NCI-H446 treated with DMSO at 0.1 percent for 48 hours (cell line): ENCODE measurements around the gene MTCH1.

Experiments used
- DNase-seq: peaks from one replicate; lab custom pipeline; 2025; lab: John Stamatoyannopoulos, UW

MTCH1 gene

DNA sequence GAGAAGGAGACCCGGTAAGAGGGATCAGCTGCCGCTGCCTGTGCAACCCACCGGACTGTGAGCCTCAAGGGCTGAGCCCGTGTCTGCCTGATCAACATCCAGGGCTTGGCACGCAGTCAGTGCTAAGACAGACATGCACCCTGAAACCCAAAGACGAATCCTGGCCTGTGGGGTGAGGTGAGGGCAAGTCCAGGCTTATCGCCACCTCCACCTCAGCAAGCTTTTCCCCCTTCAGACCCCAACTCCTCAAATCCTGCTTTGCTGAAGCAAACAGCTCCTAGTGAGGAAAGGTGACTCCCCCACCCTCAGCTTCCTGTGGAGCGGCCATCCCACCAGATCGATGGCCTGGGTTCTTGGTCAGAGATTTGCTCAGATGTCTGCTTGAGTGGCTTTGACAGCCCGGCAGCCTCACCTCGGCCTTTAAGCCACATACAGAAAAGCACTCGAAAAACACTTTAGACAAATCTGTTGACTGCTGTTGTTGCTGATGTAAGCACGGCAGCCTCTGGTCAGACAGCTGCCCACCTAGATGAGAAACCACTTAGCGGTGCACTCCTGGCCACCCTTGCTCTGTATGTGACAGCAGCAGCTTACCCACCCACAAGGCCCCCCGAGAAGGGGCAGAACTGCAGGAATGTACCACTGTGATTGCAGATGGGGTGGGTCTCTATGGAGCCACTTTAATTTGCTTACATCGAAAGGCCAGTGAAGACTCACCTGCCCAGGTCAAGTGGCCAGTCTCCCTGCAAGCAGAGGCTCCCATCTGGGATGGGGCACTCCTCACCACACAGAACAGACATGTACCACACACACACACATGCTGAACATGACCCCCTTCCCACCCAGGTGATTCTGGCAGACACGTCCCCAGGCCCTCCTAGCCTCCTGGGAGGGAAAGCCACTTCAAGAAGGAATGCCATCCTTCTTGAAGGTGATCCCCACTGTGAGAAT lies 14.8 kb downstream of the MTCH1 start:
- DNase-seq: no peak

DNA sequence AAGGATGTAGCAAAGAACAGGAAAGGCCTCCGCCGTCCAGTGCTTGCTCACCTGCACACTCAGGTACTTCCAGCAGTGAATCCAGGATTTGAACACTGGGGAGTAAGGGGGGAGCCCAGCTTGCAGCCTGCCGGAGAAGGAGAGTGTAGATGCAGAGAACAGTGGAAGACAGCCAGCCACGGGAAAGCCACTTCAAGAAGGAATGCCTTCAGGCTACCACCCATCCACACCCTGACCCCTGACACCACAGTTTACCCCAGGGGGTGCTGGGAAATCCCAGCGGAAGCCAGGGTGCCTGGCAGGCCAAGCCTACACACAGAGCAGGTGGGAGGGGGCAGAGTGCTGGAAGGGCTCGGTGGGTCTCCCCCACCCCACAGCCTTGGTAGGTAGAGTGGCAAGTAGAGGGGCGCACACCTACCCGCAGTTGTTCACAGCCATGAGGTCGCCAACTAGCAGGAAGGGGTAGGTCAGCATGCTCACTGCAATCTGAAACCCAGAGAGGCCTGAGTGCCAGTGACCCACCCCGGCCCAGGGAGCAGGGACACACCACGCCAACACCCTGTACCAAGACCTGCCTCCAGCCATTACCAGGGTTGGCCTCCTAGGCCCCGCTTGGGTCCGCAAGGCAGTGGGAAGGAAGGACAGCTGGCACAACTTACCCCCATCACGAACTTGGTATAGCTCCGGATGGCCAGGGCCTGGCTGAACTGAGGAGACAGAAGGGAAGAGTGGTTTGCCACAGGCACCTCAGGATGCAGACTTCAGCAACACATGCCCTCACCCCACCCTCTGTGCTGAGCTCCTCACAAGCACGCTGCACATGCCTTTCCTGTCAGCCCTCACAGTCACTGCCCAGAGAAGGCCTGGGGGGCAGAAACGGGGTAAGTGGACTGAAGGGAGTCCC lies 15.8 kb downstream of the MTCH1 start:
- no peak for DNase-seq

DNA sequence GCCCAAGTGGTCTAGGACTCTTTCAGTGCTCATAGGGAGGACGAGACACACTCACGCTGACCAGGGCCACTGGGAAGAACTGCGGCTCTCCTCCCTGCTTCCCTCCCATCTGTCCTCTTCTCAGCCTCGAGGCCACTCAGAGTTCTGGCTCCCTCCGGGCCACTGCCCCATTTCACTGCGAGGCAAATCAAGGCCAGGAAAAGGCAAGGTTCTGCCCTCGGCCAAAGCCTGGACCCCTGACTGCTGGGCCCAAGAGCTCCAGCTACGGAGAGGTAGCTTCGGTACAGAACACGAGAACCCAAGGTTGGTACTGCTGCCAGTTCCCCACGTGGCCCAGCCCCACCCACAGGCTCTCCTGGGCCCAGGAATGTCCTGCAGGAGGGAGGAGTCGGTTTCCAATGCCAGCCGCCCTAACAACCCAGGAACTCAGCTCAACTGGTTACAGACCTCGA lies 16.7 kb downstream of the MTCH1 start:
- DNase-seq: no peak

DNA sequence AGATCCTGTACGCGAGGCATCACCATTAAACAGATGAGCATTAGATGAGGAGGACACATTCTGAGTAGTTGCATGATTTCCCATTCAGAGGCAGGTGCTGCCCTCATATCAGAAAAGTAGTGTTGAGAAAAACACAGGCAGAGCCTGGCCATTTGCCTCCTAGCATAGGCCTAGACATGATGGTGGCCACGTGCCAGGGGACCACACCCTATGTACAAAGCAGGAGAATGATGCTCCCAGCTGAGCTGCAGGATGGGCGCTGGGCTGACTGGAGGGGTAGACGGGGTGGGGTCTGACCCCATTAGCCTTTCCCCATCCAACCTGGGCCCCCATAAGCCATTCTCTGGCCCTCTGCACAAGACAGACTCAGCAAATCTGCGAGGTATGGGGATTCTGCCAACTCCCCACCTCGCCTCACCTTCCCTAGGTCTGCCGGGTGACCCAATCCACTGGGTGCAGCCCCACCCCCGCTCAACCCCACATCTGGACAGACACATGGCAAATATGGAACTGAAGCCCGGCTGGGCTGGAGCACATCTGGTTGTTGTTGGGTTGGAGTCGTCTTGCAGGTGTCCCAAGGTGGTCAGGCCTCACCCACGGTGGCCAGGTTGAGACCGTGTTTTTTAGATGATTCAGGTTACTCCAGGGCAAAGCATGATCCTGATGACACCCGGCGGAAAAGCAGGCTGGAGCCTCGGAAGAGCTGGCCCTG lies 17.6 kb downstream of the MTCH1 start:
- no peak for DNase-seq

GRCh38 chr6:36967757-36968156 lies 18.2 kb downstream of the MTCH1 start:
- no peak for DNase-seq

GRCh38 chr6:36967301-36967700 lies 18.7 kb downstream of the MTCH1 start:
- DNase-seq: no peak

GRCh38 chr6:36964908-36965307 lies 21.1 kb downstream of the MTCH1 start:
- no peak for DNase-seq

DNA sequence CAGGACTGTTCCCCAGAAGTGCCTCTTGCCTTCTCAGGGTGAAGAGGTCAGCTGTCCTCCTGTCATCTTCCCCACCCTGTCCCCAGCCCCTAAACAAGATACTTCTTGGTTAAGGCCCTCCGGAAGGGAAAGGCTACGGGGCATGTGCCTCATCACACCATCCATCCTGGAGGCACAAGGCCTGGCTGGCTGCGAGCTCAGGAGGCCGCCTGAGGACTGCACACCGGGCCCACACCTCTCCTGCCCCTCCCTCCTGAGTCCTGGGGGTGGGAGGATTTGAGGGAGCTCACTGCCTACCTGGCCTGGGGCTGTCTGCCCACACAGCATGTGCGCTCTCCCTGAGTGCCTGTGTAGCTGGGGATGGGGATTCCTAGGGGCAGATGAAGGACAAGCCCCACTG lies 21.6 kb downstream of the MTCH1 start:
- no peak for DNase-seq

- DNase-seq: no peak
Observed at GRCh38 chr6:36963451-36964290, 22.3 kb downstream of the MTCH1 start.

GRCh38 chr6:36962874-36963273 lies 23.1 kb downstream of the MTCH1 start:
- DNase-seq: peak; percentile 12

DNA sequence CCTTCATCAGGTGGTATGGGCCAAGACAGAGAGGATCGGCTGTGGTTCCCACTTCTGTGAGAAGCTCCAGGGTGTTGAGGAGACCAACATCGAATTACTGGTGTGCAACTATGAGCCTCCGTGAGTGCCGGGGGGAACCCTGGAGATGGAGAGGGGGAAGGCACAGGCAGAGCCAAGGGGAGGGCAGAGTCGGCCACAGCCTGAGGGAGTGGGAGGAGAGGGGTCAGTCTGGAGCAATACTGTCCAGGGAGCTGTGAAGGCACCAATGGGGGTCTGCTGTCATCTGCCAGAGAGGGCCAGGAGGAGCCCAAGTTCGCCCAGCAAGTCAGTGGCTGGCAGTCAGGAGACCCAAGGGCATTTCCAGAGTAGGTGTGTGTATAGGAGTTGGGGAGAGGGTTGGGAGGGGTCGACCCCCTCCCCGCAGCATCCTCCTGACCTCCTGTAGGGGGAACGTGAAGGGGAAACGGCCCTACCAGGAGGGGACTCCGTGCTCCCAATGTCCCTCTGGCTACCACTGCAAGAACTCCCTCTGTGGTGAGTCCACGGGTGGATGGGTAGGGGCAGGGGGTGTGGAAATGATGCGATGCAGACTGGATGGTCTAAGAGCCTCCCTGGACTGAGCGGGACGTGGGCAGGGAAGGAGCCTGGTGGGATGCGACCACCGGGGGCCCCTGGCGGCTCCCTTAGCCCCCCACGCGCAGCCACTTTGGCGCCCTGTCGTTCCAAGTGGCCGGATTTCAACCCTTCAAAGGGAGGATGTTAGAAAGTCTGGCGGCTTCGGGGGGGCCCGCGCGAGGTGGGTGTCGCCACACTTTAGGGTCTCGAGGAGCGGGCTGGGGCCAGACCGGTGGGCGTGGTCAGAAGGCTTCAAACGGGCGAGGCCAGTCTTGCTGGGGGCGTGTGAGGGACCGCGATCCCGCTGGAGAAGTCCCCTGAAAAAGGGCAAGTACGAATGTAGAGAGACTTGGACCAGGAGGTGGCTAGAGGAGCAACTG lies 24.3 kb downstream of the MTCH1 start:
- no peak for DNase-seq

GRCh38 chr6:36959555-36960250 lies 26.3 kb downstream of the MTCH1 start:
- no peak for DNase-seq

- DNase-seq: no peak
Observed at GRCh38 chr6:36958775-36959554, 27.0 kb downstream of the MTCH1 start.

DNA sequence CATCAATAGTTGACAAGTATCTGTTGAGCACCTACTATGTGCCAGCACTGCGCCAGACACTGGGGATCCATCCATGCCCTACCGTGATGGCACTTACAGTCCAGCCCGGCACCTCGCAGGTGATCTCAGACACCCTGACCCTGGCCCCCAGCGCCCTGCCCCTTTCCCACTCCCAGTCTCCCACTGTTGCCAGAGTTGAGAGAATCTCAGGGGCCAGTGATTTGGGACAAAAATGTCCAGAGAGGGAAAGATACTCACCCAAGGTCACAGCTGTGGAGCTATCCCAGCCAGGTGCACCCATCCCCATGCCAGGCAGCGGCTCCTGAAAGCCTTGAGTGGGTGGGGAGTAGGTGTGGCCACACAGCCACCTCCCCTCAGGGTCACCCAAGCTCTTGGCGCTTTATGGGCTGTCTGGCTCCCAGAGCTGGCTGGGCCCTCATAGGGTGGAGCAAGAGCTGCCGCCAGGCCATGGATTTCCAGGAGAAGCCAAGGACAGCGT lies 28.2 kb downstream of the MTCH1 start:
- no peak for DNase-seq

- no peak for DNase-seq
Observed at GRCh38 chr6:36956446-36956820, 29.6 kb downstream of the MTCH1 start.

GRCh38 chr6:36955671-36956445 lies 30.1 kb downstream of the MTCH1 start:
- DNase-seq: no peak

DNA sequence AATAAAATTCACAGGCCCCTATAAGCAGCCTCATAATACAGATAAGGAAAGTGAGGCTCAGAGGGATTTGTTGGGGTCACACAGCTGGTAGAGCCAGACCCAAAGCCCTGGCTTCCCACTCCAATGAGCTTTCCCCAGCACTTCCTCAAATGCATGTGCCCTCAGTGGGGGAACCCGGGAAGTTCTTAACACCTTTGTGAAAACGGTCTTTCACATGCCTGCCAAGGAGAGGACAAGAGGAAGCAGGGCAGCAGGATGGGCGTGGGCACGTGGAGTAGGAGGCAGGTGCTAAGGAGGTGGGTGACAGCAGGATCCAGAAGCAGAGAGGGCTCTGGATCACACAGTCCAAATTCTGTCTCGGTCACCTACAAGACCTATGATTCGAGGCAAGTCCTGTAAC lies 30.9 kb downstream of the MTCH1 start:
- no peak for DNase-seq
